Glomerular endothelial cell (primary cell): Measurements from ENCODE around the gene POM121L2. TPM values are rescaled to one million over a fixed set of nuclear protein-coding genes. Genes with fewer than 3 reads are reported as not detected.

Experiments
- DNase-seq: peaks from one replicate; pipeline ENCODE4 v3.0.0-alpha.2; 2011; ENCODE audit warnings: low read depth, low spot score; ENCODE audit errors: extremely low read depth
- total RNA-seq: library from RNA; depleted of rRNA; stranded (reverse); fragments of >200 nt; gene quantifications from 2 replicates; pipeline ENCODE4 v1.2.3, GENCODE V29; 2015

The POM121L2 gene
- total RNA-seq, 1 donor from 2014 or later = not detected

- no peak for DNase-seq
These were observed 48.2 kb downstream of the POM121L2 start for GRCh38 chr6:27263886-27264285.

- no peak for DNase-seq
These were observed 51.2 kb downstream of the POM121L2 start for GRCh38 chr6:27260836-27261375.

- no peak for DNase-seq
These were observed 51.7 kb downstream of the POM121L2 start for GRCh38 chr6:27260369-27260768.

Other genes starting within 250 kb of the POM121L2 start
- gene PRSS16, start 64.6 kb downstream of the POM121L2 start, total RNA-seq = 0.05 TPM in 1 of 2 replicates, not detected in the other
- 0.53 and 1.3 TPM in 2 replicates for gene ZNF391, start 76.5 kb upstream of the POM121L2 start, total RNA-seq
- gene ZNF184, start 160.8 kb upstream of the POM121L2 start, total RNA-seq = 4.6 and 6.1 TPM in 2 replicates